HEK293T (cell line): ENCODE results near the gene C4orf54.

Source experiments
- ARNT ChIP-seq: fragments of 450-650 bp; IDR thresholded peaks from 2 replicates; pipeline ENCODE4 v1.6.1; 2017; ENCODE audit warnings: mild to moderate bottlenecking
- BHLHE40 ChIP-seq: fragments of 450-650 bp; IDR thresholded peaks from 2 replicates; pipeline ENCODE4 v1.6.1; 2016; ENCODE audit warnings: mild to moderate bottlenecking, moderate library complexity, borderline replicate concordance
- CTBP1 ChIP-seq: fragments of 450-650 bp; IDR thresholded peaks from 2 replicates; pipeline ENCODE4 v1.6.1; 2016; ENCODE audit warnings: borderline replicate concordance
- FOXA1 ChIP-seq: fragments of 450-650 bp; IDR thresholded peaks from 2 replicates; pipeline ENCODE4 v1.6.1; 2016; ENCODE audit warnings: mild to moderate bottlenecking
- FOXM1 ChIP-seq: fragments of 450-650 bp; IDR thresholded peaks from 2 replicates; pipeline ENCODE4 v1.6.1; 2017; ENCODE audit warnings: mild to moderate bottlenecking, borderline replicate concordance
- L3MBTL2 ChIP-seq: fragments of 450-650 bp; conservative IDR thresholded peaks from 2 replicates; pipeline ENCODE4 v1.6.1; 2016; ENCODE audit warnings: mild to moderate bottlenecking
- LEF1 ChIP-seq: fragments of 450-650 bp; IDR thresholded peaks from 2 replicates; pipeline ENCODE4 v1.6.1; 2017; ENCODE audit warnings: mild to moderate bottlenecking, borderline replicate concordance
- NFRKB ChIP-seq: fragments of 450-650 bp; IDR thresholded peaks from 2 replicates; pipeline ENCODE4 v1.6.1; 2016; ENCODE audit warnings: mild to moderate bottlenecking, moderate library complexity
- SP1 ChIP-seq: fragments of 450-650 bp; IDR thresholded peaks from 2 replicates; pipeline ENCODE4 v1.6.1; 2017
- SUZ12 ChIP-seq: fragments of 450-650 bp; IDR thresholded peaks from 2 replicates; pipeline ENCODE4 v1.6.1; 2016; ENCODE audit warnings: mild to moderate bottlenecking
- TARDBP ChIP-seq: fragments of 450-650 bp; IDR thresholded peaks from 2 replicates; pipeline ENCODE4 v1.6.1; 2016
- TF ChIP-seq, protein P1 (sequence below): fragments of 450-650 bp; IDR thresholded peaks from 2 replicates; pipeline ENCODE4 v1.6.1; 2016

DNA sequence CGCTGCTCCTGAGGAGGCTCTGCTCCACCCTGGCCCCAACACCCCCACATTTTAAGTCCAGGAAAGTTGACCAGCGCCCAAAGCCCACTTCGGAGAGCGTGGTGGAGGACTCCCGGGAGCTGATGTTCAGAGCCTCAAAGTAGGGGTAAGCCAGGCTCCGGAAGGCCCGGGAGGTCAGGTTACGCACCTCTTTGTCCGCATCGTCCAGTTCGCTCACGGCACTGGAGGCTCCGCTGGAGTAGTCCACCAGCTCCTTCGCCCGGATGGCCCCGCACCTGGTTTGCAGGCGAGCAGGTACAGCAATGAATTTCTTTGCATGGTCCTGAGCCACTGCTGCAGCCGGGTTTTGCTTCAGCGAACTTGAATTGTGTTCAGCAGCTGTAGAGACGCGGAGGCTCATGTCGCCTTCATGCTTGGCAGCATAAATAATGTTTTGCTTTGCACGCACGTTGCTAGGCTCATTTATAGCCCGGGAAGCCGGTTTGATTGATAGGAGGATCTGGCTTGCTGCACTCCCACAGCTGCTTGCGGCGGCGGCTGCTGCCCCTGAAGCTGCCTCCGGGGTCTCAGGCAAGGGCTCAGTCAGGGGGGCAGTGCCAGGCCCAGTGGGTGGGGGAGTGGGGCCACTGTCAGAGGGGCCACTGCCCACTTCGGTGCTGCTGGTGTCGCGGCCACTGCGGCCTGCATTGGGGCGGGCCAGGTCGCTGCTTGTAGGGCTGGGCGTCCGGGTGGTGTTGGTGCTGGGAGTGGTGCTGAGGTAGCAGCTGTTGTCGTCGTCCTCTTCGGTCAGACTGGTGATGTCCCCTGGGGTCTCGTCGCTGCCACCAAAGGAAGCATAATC, 4.8 kb downstream of the C4orf54 start:
- TF ChIP-seq BHLHE40 (no peak), CTBP1 (no peak), FOXA1 (no peak), SP1 (no peak), L3MBTL2 (no peak), FOXM1 (no peak), LEF1 (no peak), SUZ12 (no peak), TARDBP (no peak), ARNT (no peak), NFRKB (no peak)
- TF ChIP-seq, protein P1, sequence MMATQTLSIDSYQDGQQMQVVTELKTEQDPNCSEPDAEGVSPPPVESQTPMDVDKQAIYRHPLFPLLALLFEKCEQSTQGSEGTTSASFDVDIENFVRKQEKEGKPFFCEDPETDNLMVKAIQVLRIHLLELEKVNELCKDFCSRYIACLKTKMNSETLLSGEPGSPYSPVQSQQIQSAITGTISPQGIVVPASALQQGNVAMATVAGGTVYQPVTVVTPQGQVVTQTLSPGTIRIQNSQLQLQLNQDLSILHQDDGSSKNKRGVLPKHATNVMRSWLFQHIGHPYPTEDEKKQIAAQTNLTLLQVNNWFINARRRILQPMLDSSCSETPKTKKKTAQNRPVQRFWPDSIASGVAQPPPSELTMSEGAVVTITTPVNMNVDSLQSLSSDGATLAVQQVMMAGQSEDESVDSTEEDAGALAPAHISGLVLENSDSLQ: no peak
